Measurements from ENCODE around the gene GRID1. TPM values are rescaled to one million over a fixed set of nuclear protein-coding genes. Genes with fewer than 3 reads are reported as not detected.

The GRID1 gene
- total and polyA plus RNA-seq, 2 experiments from 2014 or later: not detected

DNA sequence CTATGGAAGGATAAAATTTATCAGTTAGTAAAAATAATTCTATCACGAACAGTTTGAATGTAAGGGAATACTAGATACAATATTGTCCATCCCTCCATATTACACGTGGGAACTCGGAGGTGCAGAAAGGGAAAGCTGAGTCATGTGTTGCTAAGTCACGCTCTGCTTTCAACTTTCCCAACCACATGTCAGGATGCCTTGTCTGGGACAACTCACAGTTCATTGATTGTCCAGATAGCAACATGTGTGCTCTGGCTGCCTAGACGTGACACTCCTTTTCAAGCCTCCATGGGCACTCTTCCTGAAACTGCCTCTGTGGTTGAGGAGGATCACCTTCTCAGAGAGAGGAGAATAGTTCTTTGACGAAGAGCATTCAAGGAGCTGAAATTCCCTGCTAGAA, 808.1 kb downstream of the GRID1 start:
- DNase-seq: no peak
- 6 to 16% methylated on average over 6 of the region's 6 CpGs for WGBS, 2 experiments (ENCODE audit: low coverage in 1 of 2, low lambda C conversion rate in 2 of 2, missing lambda C conversion rate in 2 of 2)

DNA sequence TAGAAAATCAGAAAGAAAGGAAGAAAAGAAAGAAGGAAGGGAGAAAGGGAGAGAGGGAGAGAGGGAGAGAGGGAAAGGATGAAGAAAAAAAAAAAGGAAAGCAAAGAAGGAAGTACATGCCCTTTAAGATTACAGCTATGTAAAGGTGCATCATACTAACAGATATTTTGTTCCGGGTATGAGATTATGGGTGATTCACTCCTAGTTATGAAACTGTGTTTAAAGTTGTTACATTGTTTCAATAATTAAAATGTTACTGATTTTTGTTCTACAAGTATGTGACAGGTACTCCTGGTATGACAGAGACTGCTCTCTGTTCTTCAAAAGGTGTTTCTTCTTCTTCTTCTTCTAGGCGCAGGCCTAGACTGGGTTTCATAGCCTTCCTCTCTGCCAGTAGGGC, 808.9 kb downstream of the GRID1 start:
- in situ Hi-C loops (cut with MboI): no loop called here
- Histone ChIP-seq H4K20me1 (ENCODE audit: insufficient read depth) (no peaks in the 10 kb centered on the region), H3K27ac (no peak overlapping the region), H3K4me2 (ENCODE audit: unreplicated experiment) (no peak overlapping the region), H3K4me3 (no peak overlapping the region), H3K9ac (no peak overlapping the region), H3K4me1 (ENCODE audit: insufficient read depth) (no peaks in the 10 kb centered on the region), H3K27me3 (replicated peaks; ENCODE audit: insufficient read depth) (no peaks in the 10 kb centered on the region), H3K9me2 (ENCODE audit: insufficient read depth) (no peaks in the 10 kb centered on the region), H2AFZ (no peak overlapping the region), H3K36me3 (ENCODE audit: low read depth) (no peaks in the 10 kb centered on the region), H3F3A (ENCODE audit: insufficient read depth) (no peaks in the 10 kb centered on the region), H3K9me3 (ENCODE audit: low read depth) (no peaks in the 10 kb centered on the region), H3K79me2 (ENCODE audit: insufficient read depth) (no peaks in the 10 kb centered on the region)
- TF ChIP-seq EZH2phosphoT487 (IDR thresholded peaks at IDR 0.05; ENCODE audit: insufficient read depth, low read depth) (no peak), EZH2 (IDR thresholded peaks at IDR 0.05; ENCODE audit: insufficient read depth, poor library complexity, severe bottlenecking) (no peak)
- no peak for DNase-seq
- WGBS, 2 experiments (ENCODE audit: low coverage in 1 of 2, low lambda C conversion rate in 2 of 2, missing lambda C conversion rate in 2 of 2): 36 to 48% methylated on average over 2 of the region's 2 CpGs

More for the DNA sequence above, 808.1 kb downstream of the GRID1 start:
- H2AFZ ChIP-seq: no peak overlapping the region
- H4K20me1 ChIP-seq (ENCODE audit: insufficient read depth): no peaks in the 10 kb centered on the region
- no peak overlapping the region for H3K4me3 ChIP-seq
- TF ChIP-seq EZH2 (IDR thresholded peaks at IDR 0.05; ENCODE audit: insufficient read depth, poor library complexity, severe bottlenecking) (no peak), EZH2phosphoT487 (IDR thresholded peaks at IDR 0.05; ENCODE audit: insufficient read depth, low read depth) (no peak)
- no peaks in the 10 kb centered on the region for H3K36me3 ChIP-seq (ENCODE audit: low read depth)
- H3K4me1 ChIP-seq (ENCODE audit: insufficient read depth): no peaks in the 10 kb centered on the region
- in situ Hi-C loops (cut with MboI): no loop called here
- no peaks in the 10 kb centered on the region for H3K79me2 ChIP-seq (ENCODE audit: insufficient read depth)
- H3K9ac ChIP-seq: no peak overlapping the region
- H3K9me2 ChIP-seq (ENCODE audit: insufficient read depth): no peaks in the 10 kb centered on the region
- H3F3A ChIP-seq (ENCODE audit: insufficient read depth): no peaks in the 10 kb centered on the region
- no peaks in the 10 kb centered on the region for H3K9me3 ChIP-seq (ENCODE audit: low read depth)
- H3K27me3 ChIP-seq (replicated peaks; ENCODE audit: insufficient read depth): no peaks in the 10 kb centered on the region
- no peak overlapping the region for H3K27ac ChIP-seq
- no peak overlapping the region for H3K4me2 ChIP-seq (ENCODE audit: unreplicated experiment)

DNA sequence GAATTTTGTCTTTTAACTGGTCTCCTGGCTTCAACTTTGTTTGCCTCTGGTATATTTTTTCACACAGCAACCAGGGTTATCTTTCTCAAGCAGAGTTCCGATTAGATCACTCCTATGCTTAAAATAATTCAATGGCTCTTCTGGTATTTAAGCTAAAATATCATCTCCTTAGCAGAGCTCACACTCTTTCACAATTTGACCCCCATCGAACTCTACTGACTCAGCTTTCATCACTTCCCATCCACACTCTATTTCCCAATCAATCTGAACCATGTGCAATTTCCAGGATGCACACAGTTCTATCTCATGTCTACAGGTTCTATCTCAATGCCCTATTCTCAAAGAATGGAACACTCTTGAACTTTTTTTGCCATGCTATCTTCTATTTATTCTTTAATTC, 809.5 kb downstream of the GRID1 start:
- no peaks in the 10 kb centered on the region for H3K9me2 ChIP-seq (ENCODE audit: insufficient read depth)
- H3K4me1 ChIP-seq (ENCODE audit: insufficient read depth): no peaks in the 10 kb centered on the region
- no peaks in the 10 kb centered on the region for H3K36me3 ChIP-seq (ENCODE audit: low read depth)
- H3K9me3 ChIP-seq (ENCODE audit: low read depth): no peaks in the 10 kb centered on the region
- H3F3A ChIP-seq (ENCODE audit: insufficient read depth): no peaks in the 10 kb centered on the region
- H4K20me1 ChIP-seq (ENCODE audit: insufficient read depth): no peaks in the 10 kb centered on the region
- in situ Hi-C loops (cut with MboI): no loop called here
- H3K4me2 ChIP-seq (ENCODE audit: unreplicated experiment): no peak overlapping the region
- H3K9ac ChIP-seq: no peak overlapping the region
- H3K27ac ChIP-seq: no peak overlapping the region
- no peaks in the 10 kb centered on the region for H3K27me3 ChIP-seq (replicated peaks; ENCODE audit: insufficient read depth)
- TF ChIP-seq EZH2phosphoT487 (IDR thresholded peaks at IDR 0.05; ENCODE audit: insufficient read depth, low read depth): no peak
- TF ChIP-seq EZH2 (IDR thresholded peaks at IDR 0.05; ENCODE audit: insufficient read depth, poor library complexity, severe bottlenecking): no peak
- DNase-seq: no peak
- 9 to 19% methylated on average over 2 of the region's 2 CpGs for WGBS, 2 experiments (ENCODE audit: low coverage in 1 of 2, low lambda C conversion rate in 2 of 2, missing lambda C conversion rate in 2 of 2)
- H3K4me3 ChIP-seq: no peak overlapping the region
- H3K79me2 ChIP-seq (ENCODE audit: insufficient read depth): no peaks in the 10 kb centered on the region
- no peak overlapping the region for H2AFZ ChIP-seq

MicroRNAs within 50 kb of the gene (microRNA counts, 767-probe panel; counts per million panel counts)
- microRNA hsa-miR-346: 447 counts per million, percentile 86 among the panel's probes with 10 or more counts

Small RNA genes lying within 50 kb of the gene (microRNA-seq; reads per million reads assigned to microRNA genes)
- gene MIR346 (ENCODE audit: borderline number of aligned reads): not detected

Small RNA genes lying within 50 kb of the gene (small RNA-seq; reads per million reads assigned to genes)
- gene MIR346 (ENCODE audit: low read depth, low replicate concordance) (not detected), gene RF02271 (ENCODE audit: low read depth, low replicate concordance) (not detected), gene RN7SKP238 (ENCODE audit: low read depth, low replicate concordance) (not detected), gene RNA5SP322 (ENCODE audit: low read depth, low replicate concordance) (not detected)

Other genes starting within 250 kb of the GRID1 start
- 28.1 and 28.3 TPM in 2 replicates for gene WAPL, start 155.0 kb upstream of the GRID1 start, total RNA-seq (2014; rRNA removed; shearing (Covaris generic))
- gene WAPL, start 155.0 kb upstream of the GRID1 start, polyA plus RNA-seq (2016; fragmentation: Nextera tagmentation; extraction: Ambion mirVana): 15.5 and 17.1 TPM in 2 replicates